GM12878 (cell line): ENCODE measurements around the gene COL4A1. TPM values are rescaled to one million over a fixed set of nuclear protein-coding genes. Genes with fewer than 3 reads are reported as not detected.

Experiments used
- ATAC-seq: fragments of 200-7000 bp; cut with Tn5 transposase; 3 replicates; pipeline ENCODE4 v1.9.1; 2020; ENCODE audit warnings: mild to moderate bottlenecking, moderate library complexity
- BruUV-seq: library from RNA; stranded (reverse); fragments of 400-500 nt; replicated peaks from 2 replicates; lab custom pipeline; 2021; lab: Mats Ljungman, UMichigan
- CTCF ChIA-PET: fragments of 300-600 bp; sonication (Branson Sonifier 250); formaldehyde crosslinking; extraction: SDS; loops from one replicate; lab custom pipeline; 2021; ENCODE audit warnings: inconsistent platforms; lab: Yijun Ruan, JAX
- POLR2A ChIA-PET: fragments of 350-600 bp; formaldehyde crosslinking; extraction: SDS; loops from one replicate; lab custom pipeline; 2021; ENCODE audit warnings: inconsistent platforms; lab: Charles Lee
- RAD21 ChIA-PET: fragments of 300-600 bp; sonication (Branson Sonifier 250); formaldehyde crosslinking; loops from one replicate; lab custom pipeline; 2023; ENCODE audit warnings: antibody characterized with exemption; ENCODE audit not compliant: unreplicated experiment; lab: Charles Lee
- SMC1A ChIA-PET: fragments of 300-600 bp; sonication (Branson Sonifier 250); formaldehyde crosslinking; loops from one replicate; lab custom pipeline; 2023; ENCODE audit not compliant: unreplicated experiment, uncharacterized antibody; lab: Charles Lee
- DNase-seq: peaks from one replicate; pipeline ENCODE4 v3.0.0-alpha.2; 2011; ENCODE audit warnings: low read depth, low spot score
- FAIRE-seq: peaks from 3 replicates; lab custom pipeline; 2011; peaks lifted over from hg19 to GRCh38; lab: Jason Lieb, UNC
- H2AFZ ChIP-seq: 2 replicates; pipeline ENCODE4 v1.6.0; 2011; ENCODE audit warnings: low read depth, low read length, control low read depth; ENCODE audit not compliant: control insufficient read depth
- H3K27ac ChIP-seq: 2 replicates; pipeline ENCODE4 v1.5.1; 2011; ENCODE audit warnings: control low read depth; ENCODE audit not compliant: control insufficient read depth, insufficient read depth
- H3K27me3 ChIP-seq, 2 experiments: replicated peaks in 1 of 2; 2 replicates each; pipeline versions ENCODE4 v1.6.0 to v1.6.1; 2011; ENCODE audit warnings: low read length in 1 of 2; ENCODE audit not compliant: control insufficient read depth in 2 of 2, insufficient read depth in 2 of 2
- H3K36me3 ChIP-seq, 2 experiments: 2 replicates each; pipeline ENCODE4 v1.5.1; 2011; ENCODE audit warnings: low read length in 1 of 2; ENCODE audit not compliant: control insufficient read depth in 2 of 2, insufficient read depth in 2 of 2
- H3K4me1 ChIP-seq: 2 replicates; pipeline ENCODE4 v1.6.1; 2011; ENCODE audit warnings: mild to moderate bottlenecking, low read length, moderate library complexity, mixed read lengths; ENCODE audit not compliant: control insufficient read depth, insufficient read depth
- H3K4me2 ChIP-seq: 2 replicates; pipeline ENCODE4 v1.6.0; 2011; ENCODE audit warnings: control low read depth; ENCODE audit not compliant: control insufficient read depth, insufficient read depth
- H3K4me3 ChIP-seq: fragments of 200-600 bp; sonication (generic); 2 replicates; pipeline ENCODE4 v1.5.1; 2016
- H3K79me2 ChIP-seq: 2 replicates; pipeline ENCODE4 v1.6.0; 2011; ENCODE audit warnings: low read length; ENCODE audit not compliant: control insufficient read depth, insufficient read depth
- H3K9ac ChIP-seq: 2 replicates; pipeline ENCODE4 v1.8.0; 2011; ENCODE audit warnings: low read length, control low read depth, mixed read lengths; ENCODE audit not compliant: control insufficient read depth, insufficient read depth
- H3K9me3 ChIP-seq: replicated peaks from 3 replicates; pipeline ENCODE4 v1.5.1; 2011; ENCODE audit warnings: mild to moderate bottlenecking, low read length; ENCODE audit not compliant: control insufficient read depth, insufficient read depth
- H4K20me1 ChIP-seq: 2 replicates; pipeline ENCODE4 v1.6.0; 2011; ENCODE audit not compliant: control insufficient read depth, insufficient read depth
- ETV6 ChIP-seq, 2 experiments: fragments of 450-650 bp in 1 of 2; IDR thresholded peaks in 1 of 2; conservative IDR thresholded peaks in 1 of 2; 2 replicates each; pipeline ENCODE4 v1.6.1; 2014; ENCODE audit warnings: antibody characterized with exemption in 1 of 2, borderline replicate concordance in 1 of 2, low read depth in 1 of 2, mild to moderate bottlenecking in 1 of 2, moderate library complexity in 1 of 2
- MEF2B ChIP-seq: fragments of 450-650 bp; IDR thresholded peaks from 2 replicates; pipeline ENCODE4 v1.6.1; 2018; ENCODE audit warnings: mild to moderate bottlenecking, moderate library complexity; ENCODE audit not compliant: partially characterized antibody, poor library complexity, severe bottlenecking
- SMAD1 ChIP-seq: fragments of 450-650 bp; IDR thresholded peaks from 2 replicates; pipeline ENCODE4 v1.6.1; 2018; ENCODE audit warnings: mild to moderate bottlenecking, low read depth; ENCODE audit not compliant: partially characterized antibody
- SREBF2 ChIP-seq: IDR thresholded peaks from 2 replicates; pipeline ENCODE4 v1.6.1; 2012; ENCODE audit warnings: mild to moderate bottlenecking, low read length
- SUPT20H ChIP-seq: IDR thresholded peaks from 2 replicates; pipeline ENCODE4 v1.6.1; 2011; ENCODE audit warnings: low read depth, mild to moderate bottlenecking, low read length, moderate library complexity, borderline replicate concordance; ENCODE audit not compliant: control insufficient read depth
- TAF1 ChIP-seq: IDR thresholded peaks from 2 replicates; pipeline ENCODE4 v1.6.1; 2011; ENCODE audit warnings: mild to moderate bottlenecking, low read depth, low read length, borderline replicate concordance
- TCF3 ChIP-seq: IDR thresholded peaks from 2 replicates; pipeline ENCODE4 v1.6.1; 2012; ENCODE audit warnings: low read depth, mild to moderate bottlenecking, low read length, borderline replicate concordance; ENCODE audit not compliant: insufficient read depth
- WGBS: methylation state at CpG from one replicate; pipeline ENCODE4 v1.1.6; 2016; ENCODE audit warnings: low lambda C conversion rate; ENCODE audit not compliant: insufficient replicate concordance, insufficient coverage; ENCODE audit errors: missing lambda C conversion rate; 5-methylcytosine and 5-hydroxymethylcytosine counted together
- in situ Hi-C: fragments of 300-500 bp; cut with MboI; formaldehyde crosslinking; loops from 9 replicates; pipeline ENCODE4 v1.14.3; 2018; ENCODE audit warnings: mixed read lengths
- intact Hi-C: fragments of 100-400 bp; cut with micrococcal nuclease; formaldehyde crosslinking; loops from one replicate; pipeline ENCODE4 v1.14.2; 2022; ENCODE audit not compliant: unreplicated experiment
- polyA plus RNA-seq, 11 experiments: library from polyadenylated mRNA; depleted of rRNA in 4 of 11; unstranded in 6 of 11; stranded (reverse) in 5 of 11; fragments of >200 nt; fragmentation: Nextera tagmentation in 4 of 11; fragmentation: Illumina TruSeq in 1 of 11; extraction: Ambion mirVana in 4 of 11; extraction: Trizol in 1 of 11; gene quantifications; 1 replicate in 1 of 11; 2 replicates in 10 of 11; pipeline versions ENCODE4 v1.2.1 to v1.2.3, GENCODE V29; 2011 to 2016; ENCODE audit warnings: inconsistent platforms in 2 of 11, missing spikeins in 2 of 11, low read depth in 1 of 11
- total RNA-seq, 4 experiments: library from RNA; depleted of rRNA in 3 of 4; stranded (reverse); fragments of >200 nt in 3 of 4; fragmentation: Illumina TruSeq in 1 of 4; extraction: Trizol in 1 of 4; gene quantifications; 2 replicates each; pipeline versions ENCODE4 v1.2.1 to v1.2.3, GENCODE V29; 2013 to 2021
- TF ChIP-seq, protein P1 (sequence below): IDR thresholded peaks from 2 replicates; pipeline ENCODE4 v1.6.1; 2012; ENCODE audit warnings: improper control_type of control experiment, low read depth, low read length; ENCODE audit not compliant: insufficient replicate concordance

COL4A1 gene
- total and polyA plus RNA-seq, 10 of the 15 experiments (the other 5 are each of a cell fraction or from before 2014, with no cell fraction given): 0.07 to 0.31 (median 0.13) TPM; not detected in 6

DNA sequence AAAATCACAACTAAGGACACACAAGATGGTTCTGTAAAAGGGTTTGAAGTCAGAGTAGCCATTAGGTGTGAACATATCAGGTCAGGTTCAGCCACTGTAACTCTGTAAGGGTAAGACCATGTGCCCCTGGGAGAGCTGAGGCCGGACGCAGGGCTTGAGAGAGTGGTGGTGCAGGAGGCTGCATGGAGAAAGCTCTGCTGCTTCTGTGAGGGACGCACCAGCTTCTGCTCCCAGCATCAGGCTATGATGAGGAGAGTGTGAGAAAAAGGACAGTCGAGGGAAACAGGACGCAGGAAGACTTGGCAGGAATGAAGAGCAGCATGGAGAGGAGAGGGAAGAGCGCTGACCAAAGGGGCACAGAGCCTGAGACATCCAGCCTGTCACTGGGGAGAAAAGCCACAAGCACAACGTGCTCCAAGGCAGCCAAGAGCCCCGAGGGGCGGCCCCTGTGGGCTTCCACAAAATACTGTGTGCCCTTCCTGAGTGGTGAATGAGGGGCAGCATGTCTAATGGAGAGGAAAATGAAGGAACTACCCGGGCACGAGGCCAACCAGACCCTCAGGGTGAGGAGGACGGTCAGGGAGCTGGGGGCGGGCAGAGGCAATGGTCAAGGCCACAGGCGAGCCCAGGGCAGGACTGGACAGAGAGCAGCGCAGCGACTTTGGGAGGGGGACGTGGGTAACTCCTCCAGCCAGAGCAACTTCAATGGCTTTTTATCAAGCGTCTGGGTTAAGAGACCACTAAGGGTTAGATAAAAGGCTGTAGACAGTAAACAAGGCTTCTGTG, 107.7 kb downstream of the COL4A1 start (continued):
- no peak for TF ChIP-seq TCF3
- TF ChIP-seq, protein P1, sequence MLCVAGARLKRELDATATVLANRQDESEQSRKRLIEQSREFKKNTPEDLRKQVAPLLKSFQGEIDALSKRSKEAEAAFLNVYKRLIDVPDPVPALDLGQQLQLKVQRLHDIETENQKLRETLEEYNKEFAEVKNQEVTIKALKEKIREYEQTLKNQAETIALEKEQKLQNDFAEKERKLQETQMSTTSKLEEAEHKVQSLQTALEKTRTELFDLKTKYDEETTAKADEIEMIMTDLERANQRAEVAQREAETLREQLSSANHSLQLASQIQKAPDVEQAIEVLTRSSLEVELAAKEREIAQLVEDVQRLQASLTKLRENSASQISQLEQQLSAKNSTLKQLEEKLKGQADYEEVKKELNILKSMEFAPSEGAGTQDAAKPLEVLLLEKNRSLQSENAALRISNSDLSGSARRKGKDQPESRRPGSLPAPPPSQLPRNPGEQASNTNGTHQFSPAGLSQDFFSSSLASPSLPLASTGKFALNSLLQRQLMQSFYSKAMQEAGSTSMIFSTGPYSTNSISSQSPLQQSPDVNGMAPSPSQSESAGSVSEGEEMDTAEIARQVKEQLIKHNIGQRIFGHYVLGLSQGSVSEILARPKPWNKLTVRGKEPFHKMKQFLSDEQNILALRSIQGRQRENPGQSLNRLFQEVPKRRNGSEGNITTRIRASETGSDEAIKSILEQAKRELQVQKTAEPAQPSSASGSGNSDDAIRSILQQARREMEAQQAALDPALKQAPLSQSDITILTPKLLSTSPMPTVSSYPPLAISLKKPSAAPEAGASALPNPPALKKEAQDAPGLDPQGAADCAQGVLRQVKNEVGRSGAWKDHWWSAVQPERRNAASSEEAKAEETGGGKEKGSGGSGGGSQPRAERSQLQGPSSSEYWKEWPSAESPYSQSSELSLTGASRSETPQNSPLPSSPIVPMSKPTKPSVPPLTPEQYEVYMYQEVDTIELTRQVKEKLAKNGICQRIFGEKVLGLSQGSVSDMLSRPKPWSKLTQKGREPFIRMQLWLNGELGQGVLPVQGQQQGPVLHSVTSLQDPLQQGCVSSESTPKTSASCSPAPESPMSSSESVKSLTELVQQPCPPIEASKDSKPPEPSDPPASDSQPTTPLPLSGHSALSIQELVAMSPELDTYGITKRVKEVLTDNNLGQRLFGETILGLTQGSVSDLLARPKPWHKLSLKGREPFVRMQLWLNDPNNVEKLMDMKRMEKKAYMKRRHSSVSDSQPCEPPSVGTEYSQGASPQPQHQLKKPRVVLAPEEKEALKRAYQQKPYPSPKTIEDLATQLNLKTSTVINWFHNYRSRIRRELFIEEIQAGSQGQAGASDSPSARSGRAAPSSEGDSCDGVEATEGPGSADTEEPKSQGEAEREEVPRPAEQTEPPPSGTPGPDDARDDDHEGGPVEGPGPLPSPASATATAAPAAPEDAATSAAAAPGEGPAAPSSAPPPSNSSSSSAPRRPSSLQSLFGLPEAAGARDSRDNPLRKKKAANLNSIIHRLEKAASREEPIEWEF: no peak

GRCh38 chr13:110197471-110197870, 109.5 kb downstream of the COL4A1 start:
- intact Hi-C loops: no loop called here
- in situ Hi-C loops: no loop called here
- TF ChIP-seq MEF2B (no peak), ETV6 (conservative IDR thresholded peaks at IDR 0.05 in 1 of 2, IDR thresholded peaks at IDR 0.05 in 1 of 2; ENCODE audit: borderline replicate concordance in 1 of 2, low read depth in 1 of 2) (no peak), SMAD1 (no peak), SREBF2 (no peak), SUPT20H (no peak), TAF1 (no peak)
- TF ChIP-seq, all 136 proteins: peak for 0
- ChIA-PET SMC1A (no interaction called here), POLR2A (no interaction called here), RAD21 (no interaction called here), CTCF (no interaction called here)
- ATAC-seq: no peak
- Histone ChIP-seq H3K36me3 (no peaks in the 10 kb centered on the region), H2AFZ (no peak overlapping the region), H4K20me1 (no peaks in the 10 kb centered on the region), H3K27ac (no peak overlapping the region), H3K79me2 (no peaks in the 10 kb centered on the region), H3K4me2 (no peak overlapping the region), H3K4me1 (no peaks in the 10 kb centered on the region), H3K27me3 (no peaks in the 10 kb centered on the region; a peak in 1 of 4 replicates), H3K4me3 (no peak overlapping the region), H3K9ac (no peak overlapping the region), H3K9me3 (no peaks in the 10 kb centered on the region)
- no peak for FAIRE-seq
- BruUV-seq: no TSS peak
- 11% methylated on average over 4 of the region's 4 CpGs for WGBS
- DNase-seq: no peak
